Measurements from ENCODE around the gene SDHAF4.
"Not testable (repeated sequence)": the region's sequence is repeated elsewhere in the genome, so short reads cannot be mapped to it uniquely, and the experiment has no call there.

The SDHAF4 gene

DNA sequence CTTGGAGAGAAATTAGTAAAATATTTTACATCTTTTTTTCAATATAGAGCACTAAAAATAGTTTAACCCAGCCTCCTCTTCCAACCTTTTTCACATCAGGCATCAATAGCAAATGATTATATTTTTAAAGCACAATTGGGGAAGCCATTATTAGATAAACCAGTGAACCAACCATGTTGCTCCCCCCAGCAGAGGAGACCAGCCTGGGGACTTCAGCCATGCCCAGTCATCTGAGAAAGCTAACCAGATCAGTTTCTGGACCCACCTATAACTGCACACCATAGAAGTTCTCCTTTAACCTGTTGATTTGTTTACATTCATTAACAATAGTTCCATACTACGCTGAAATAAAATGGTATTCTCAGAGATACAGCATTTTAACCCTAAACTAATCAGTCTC is 13.8 kb upstream of the SDHAF4 start:
- DNase-seq (ENCODE audit: low read depth): no peak
- TF ChIP-seq, protein P1, sequence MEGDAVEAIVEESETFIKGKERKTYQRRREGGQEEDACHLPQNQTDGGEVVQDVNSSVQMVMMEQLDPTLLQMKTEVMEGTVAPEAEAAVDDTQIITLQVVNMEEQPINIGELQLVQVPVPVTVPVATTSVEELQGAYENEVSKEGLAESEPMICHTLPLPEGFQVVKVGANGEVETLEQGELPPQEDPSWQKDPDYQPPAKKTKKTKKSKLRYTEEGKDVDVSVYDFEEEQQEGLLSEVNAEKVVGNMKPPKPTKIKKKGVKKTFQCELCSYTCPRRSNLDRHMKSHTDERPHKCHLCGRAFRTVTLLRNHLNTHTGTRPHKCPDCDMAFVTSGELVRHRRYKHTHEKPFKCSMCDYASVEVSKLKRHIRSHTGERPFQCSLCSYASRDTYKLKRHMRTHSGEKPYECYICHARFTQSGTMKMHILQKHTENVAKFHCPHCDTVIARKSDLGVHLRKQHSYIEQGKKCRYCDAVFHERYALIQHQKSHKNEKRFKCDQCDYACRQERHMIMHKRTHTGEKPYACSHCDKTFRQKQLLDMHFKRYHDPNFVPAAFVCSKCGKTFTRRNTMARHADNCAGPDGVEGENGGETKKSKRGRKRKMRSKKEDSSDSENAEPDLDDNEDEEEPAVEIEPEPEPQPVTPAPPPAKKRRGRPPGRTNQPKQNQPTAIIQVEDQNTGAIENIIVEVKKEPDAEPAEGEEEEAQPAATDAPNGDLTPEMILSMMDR (IDR thresholded peaks at IDR 0.05; ENCODE audit: control insufficient read depth, extremely low read depth, insufficient read depth): no peak
- H3K4me3 ChIP-seq (ENCODE audit: low read depth, low read length): no peak overlapping the region

DNA sequence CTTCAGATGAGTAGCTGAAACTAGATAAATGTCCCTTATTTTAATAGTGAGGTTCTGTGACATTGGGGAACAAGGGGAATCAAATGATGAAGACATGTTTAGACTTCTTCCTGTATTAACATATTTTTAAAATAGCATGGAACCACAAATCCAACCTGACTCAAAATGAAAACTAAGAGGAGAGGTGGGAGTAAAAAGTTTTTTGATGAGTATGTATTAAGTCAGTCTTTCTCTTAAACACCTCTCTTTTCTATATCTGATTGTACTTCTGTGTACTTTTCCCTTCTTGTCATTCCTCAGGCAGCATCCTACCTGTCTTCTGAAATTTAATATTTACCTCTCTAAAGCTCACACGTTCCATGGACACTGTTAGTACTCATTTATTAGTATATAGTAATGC is 8.7 kb upstream of the SDHAF4 start:
- TF ChIP-seq, protein P1 (IDR thresholded peaks at IDR 0.05; ENCODE audit: control insufficient read depth, extremely low read depth, insufficient read depth): no peak
- DNase-seq (ENCODE audit: low read depth): no peak
- H3K4me3 ChIP-seq (ENCODE audit: low read depth, low read length): no peak overlapping the region

DNA sequence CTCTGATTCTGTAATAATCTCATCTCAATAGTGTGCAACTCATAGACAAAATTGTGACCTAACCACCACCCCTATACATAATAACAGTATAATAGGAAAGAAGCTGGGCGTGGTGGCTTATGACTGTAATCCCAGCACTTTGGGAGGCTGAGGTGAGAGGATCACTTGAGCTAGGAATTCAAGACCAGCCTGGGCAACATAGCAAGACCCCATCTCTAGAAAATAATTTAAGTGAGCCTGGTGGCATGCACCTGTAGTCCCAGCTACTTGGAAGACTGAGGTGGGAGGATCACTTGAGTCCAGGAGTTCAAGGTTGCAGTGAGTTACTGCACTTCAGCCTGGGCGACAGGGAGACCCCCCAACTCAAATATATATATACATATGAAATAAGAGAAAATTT is 4.3 kb upstream of the SDHAF4 start:
- H3K4me3 ChIP-seq (ENCODE audit: low read depth, low read length); DNase-seq (ENCODE audit: low read depth): not testable (repeated sequence)

DNA sequence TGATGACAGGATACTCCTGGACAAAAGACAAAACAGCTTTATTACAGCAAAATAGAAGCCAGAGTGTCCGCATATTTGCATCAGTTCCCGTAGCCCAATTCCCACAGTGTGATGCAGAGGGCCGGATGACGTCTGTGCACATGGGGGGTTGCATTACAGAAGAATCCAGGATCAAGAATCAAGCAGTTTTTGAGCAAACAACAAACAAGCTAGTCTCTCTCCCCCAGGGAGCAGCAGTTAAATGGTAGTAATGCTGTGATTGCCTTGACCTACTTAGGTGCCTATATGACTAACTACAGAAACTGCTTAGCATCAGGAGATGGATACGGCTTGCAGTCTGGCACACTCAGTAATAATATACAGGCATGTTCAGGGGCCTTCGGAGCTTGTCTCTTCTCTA is 3.2 kb upstream of the SDHAF4 start:
- TF ChIP-seq, protein P1 (IDR thresholded peaks at IDR 0.05; ENCODE audit: control insufficient read depth, extremely low read depth, insufficient read depth): no peak
- no peak for DNase-seq (ENCODE audit: low read depth)

DNA sequence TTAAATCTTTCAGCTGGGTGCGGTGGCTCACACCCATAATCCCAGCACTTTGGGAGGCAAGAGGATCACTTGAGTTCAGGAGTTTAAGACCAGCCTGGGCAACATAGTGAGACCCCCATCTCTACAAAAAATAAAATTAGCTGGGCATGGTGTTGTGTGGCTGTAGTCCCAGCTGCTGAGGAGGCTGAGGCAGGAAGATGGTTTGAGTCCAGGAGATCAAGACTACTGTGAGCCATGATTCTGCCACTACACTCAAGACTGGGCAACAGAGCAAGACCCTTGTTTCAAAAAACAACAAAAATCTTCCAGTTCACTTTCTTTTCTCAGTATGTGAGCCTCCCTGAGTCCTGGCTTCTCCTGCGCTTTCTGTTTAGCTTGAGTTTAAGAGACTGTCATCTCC is 7.9 kb downstream of the SDHAF4 start:
- TF ChIP-seq, protein P1 (IDR thresholded peaks at IDR 0.05; ENCODE audit: control insufficient read depth, extremely low read depth, insufficient read depth): no peak
- H3K4me3 ChIP-seq (ENCODE audit: low read depth, low read length): no peak overlapping the region
- no peak for DNase-seq (ENCODE audit: low read depth)

More for the DNA sequence above, 3.2 kb upstream of the SDHAF4 start:
- H3K4me3 ChIP-seq (ENCODE audit: low read depth, low read length): no peak overlapping the region

DNA sequence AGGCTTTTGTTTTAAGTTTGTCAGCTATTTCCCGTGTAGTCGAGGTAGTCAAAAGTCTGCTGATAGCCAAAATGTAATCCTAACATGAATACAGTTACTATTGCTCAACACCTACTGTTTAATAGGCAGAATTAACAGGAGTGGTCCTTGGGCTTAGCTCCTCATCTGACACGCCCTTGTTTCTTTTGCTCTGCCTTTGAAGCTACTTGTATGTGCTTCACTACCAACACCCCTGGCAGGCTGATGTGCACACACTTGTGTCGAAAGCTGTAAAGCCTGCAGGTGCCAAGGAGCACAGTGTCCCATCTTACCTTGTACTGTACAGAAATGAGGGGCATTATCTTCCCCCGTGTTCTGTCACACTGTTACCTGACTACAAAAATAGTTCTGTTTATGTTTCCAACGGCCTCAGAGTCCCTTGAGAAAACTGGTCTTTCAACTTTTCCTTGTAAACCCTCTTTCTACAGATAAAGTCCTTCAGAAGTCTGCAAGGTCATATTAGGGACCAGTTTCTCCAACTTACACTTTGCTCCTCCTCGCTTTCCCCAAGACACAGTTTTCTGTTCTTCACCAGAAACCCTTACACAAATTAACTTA is 9.3 kb downstream of the SDHAF4 start:
- TF ChIP-seq, protein P1 (IDR thresholded peaks at IDR 0.05; ENCODE audit: control insufficient read depth, extremely low read depth, insufficient read depth): no peak
- no peak for DNase-seq (ENCODE audit: low read depth)
- no peak overlapping the region for H3K4me3 ChIP-seq (ENCODE audit: low read depth, low read length)

DNA sequence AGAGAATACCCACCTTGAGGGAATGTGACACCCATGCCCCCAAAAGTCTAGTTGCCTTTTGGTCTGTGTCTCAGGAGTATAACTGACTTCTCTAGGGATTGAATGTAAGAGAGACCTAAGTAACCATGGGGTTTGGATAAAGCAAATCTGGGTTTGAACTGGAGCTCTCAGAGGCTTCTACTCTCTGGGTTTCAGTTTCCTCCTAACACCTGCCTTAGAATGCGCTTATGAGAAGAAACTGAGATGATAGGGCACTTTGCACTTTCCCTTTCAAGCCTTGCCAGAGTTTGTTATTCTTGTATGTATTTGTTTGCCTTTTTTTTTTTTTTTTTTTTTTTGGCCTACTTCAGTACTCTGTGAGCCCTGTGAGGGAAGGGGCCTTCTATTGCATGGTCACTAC is 19.4 kb downstream of the SDHAF4 start:
- DNase-seq (ENCODE audit: low read depth): no peak
- H3K4me3 ChIP-seq (ENCODE audit: low read depth, low read length): no peak overlapping the region
- TF ChIP-seq, protein P1 (IDR thresholded peaks at IDR 0.05; ENCODE audit: control insufficient read depth, extremely low read depth, insufficient read depth): no peak
